K562 treated with DMSO at 1 percent for 4 hours (cell line): ENCODE data around the gene DIAPH3. TPM values are rescaled to one million over a fixed set of nuclear protein-coding genes. Genes with fewer than 3 reads are reported as not detected.

ENCODE experiments used
- total RNA-seq: library from RNA; unstranded; fragments of 300-600 nt; gene quantifications from 2 replicates; pipeline ENCODE4 v1.2.3, GENCODE V29; 2022; ENCODE audit not compliant: insufficient read depth

DIAPH3 gene
- total RNA-seq: 14.9 and 16.4 TPM in 2 replicates

DNA sequence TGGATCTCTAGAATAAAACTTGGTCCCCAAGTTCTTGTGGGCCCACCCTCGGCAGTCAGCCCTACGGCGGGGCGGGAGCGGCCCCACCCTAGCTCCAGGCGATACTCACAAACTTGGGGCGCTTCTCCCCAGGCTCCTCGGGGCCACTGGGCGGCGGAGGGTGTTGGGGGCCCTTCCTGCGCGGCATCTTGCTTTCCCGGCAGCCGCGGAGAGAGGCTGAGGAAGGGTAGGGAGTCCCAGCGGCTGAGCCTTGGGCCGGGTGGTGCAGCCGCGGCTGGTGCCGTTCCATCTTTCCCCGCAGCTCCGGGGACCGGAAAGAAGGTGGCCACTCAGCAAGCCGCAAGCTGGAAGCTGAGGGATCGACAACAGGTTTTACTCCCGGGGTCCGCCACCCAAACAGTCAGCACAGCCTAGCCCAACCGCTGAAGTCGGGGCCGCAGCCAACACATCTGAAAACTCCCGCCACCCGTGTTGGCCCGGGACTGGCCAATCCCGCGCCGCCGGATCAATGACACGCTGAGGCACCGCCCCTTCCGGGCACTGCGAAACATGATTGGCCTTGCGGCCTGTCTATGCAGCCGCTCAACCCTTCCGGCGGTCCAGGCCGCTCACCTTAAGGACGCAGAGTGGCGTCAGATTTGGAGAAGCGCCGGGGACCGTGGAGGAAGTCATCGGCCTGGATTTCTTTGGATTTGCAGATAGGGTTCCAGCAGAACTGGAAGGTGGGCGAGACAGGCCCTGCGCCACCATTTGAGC is at the start of gene DIAPH3:
DIAPH3 (minus strand) TSS at position 451 of the 756 bp plus-strand sequence; CDS start at position 289, 162 bp downstream.

Other genes starting within 250 kb of the DIAPH3 start
- gene TDRD3, start 233.3 kb upstream of the DIAPH3 start, total RNA-seq: 7.0 and 10.2 TPM in 2 replicates